ENCODE data around the gene GJA4. TPM values are rescaled to one million over a fixed set of nuclear protein-coding genes. Genes with fewer than 3 reads are reported as not detected.

Gene GJA4
- total RNA-seq, 2 experiments from 2014 or later, result 0.24 to 0.69 TPM

- Mint-ChIP-seq H3K4me3 (no peak overlapping the region), H3K9me3 (no peaks in the 10 kb centered on the region), H3K4me1 (ENCODE audit: low read depth) (no peaks in the 10 kb centered on the region), H3K27ac (no peak overlapping the region), H3K27me3 (ENCODE audit: low read depth) (peaks cover 15% of the 10 kb centered on the region), H3K36me3 (ENCODE audit: low read depth) (no peaks in the 10 kb centered on the region)
- intact Hi-C loops (cut with micrococcal nuclease), result no loop called here
- CTCF ChIA-PET, result no interaction called here
- no peak for DNase-seq
Observed at GRCh38 chr1:34774957-34775356, 17.8 kb upstream of the GJA4 start.

GRCh38 chr1:34776911-34777310 is 15.9 kb upstream of the GJA4 start:
- no peak overlapping the region for H3K4me3 Mint-ChIP-seq
- DNase-seq, result no peak
- no peaks in the 10 kb centered on the region for H3K4me1 Mint-ChIP-seq (ENCODE audit: low read depth)
- H3K9me3 Mint-ChIP-seq, result no peaks in the 10 kb centered on the region
- no peaks in the 10 kb centered on the region for H3K36me3 Mint-ChIP-seq (ENCODE audit: low read depth)
- H3K27me3 Mint-ChIP-seq (ENCODE audit: low read depth), result peaks cover 24% of the 10 kb centered on the region
- CTCF ChIA-PET, result no interaction called here
- intact Hi-C loops (cut with micrococcal nuclease), result no loop called here
- H3K27ac Mint-ChIP-seq, result no peak overlapping the region

GRCh38 chr1:34777519-34778321 is 15.1 kb upstream of the GJA4 start:
- peaks cover 32% of the 10 kb centered on the region for H3K27me3 Mint-ChIP-seq (ENCODE audit: low read depth)
- H3K36me3 Mint-ChIP-seq (ENCODE audit: low read depth), result no peaks in the 10 kb centered on the region
- no peak overlapping the region for H3K4me3 Mint-ChIP-seq
- CTCF ChIA-PET, result no interaction called here
- intact Hi-C loops (cut with micrococcal nuclease), result no loop called here
- no peak for DNase-seq
- no peak overlapping the region for H3K27ac Mint-ChIP-seq
- H3K4me1 Mint-ChIP-seq (ENCODE audit: low read depth), result no peaks in the 10 kb centered on the region
- no peaks in the 10 kb centered on the region for H3K9me3 Mint-ChIP-seq

- intact Hi-C loops (cut with micrococcal nuclease), result no loop called here
- no peaks in the 10 kb centered on the region for H3K9me3 Mint-ChIP-seq
- no peak overlapping the region for H3K4me3 Mint-ChIP-seq
- CTCF ChIA-PET, result interaction anchor here (0.7 kb wide), 1 partner anchor 160 kb away, joined by 3 read pairs; no protein-coding TSS in a partner anchor
- no peak overlapping the region for H3K27ac Mint-ChIP-seq
- DNase-seq, result no peak
- H3K27me3 Mint-ChIP-seq (ENCODE audit: low read depth), result peaks cover 33% of the 10 kb centered on the region
- H3K36me3 Mint-ChIP-seq (ENCODE audit: low read depth), result no peaks in the 10 kb centered on the region
- no peaks in the 10 kb centered on the region for H3K4me1 Mint-ChIP-seq (ENCODE audit: low read depth)
Observed at GRCh38 chr1:34778381-34778780, 14.4 kb upstream of the GJA4 start.

GRCh38 chr1:34779005-34779404 is 13.8 kb upstream of the GJA4 start:
- H3K4me1 Mint-ChIP-seq (ENCODE audit: low read depth), result no peaks in the 10 kb centered on the region
- no peak for DNase-seq
- H3K36me3 Mint-ChIP-seq (ENCODE audit: low read depth), result no peaks in the 10 kb centered on the region
- H3K4me3 Mint-ChIP-seq, result no peak overlapping the region
- CTCF ChIA-PET, result interaction anchor here (0.7 kb wide), 1 partner anchor 160 kb away, joined by 3 read pairs; no protein-coding TSS in a partner anchor
- H3K9me3 Mint-ChIP-seq, result no peaks in the 10 kb centered on the region
- intact Hi-C loops (cut with micrococcal nuclease), result no loop called here
- H3K27me3 Mint-ChIP-seq (ENCODE audit: low read depth), result peaks cover 33% of the 10 kb centered on the region
- no peak overlapping the region for H3K27ac Mint-ChIP-seq

- H3K4me3 Mint-ChIP-seq, result no peak overlapping the region
- H3K27me3 Mint-ChIP-seq (ENCODE audit: low read depth), result peaks cover 33% of the 10 kb centered on the region
- intact Hi-C loops (cut with micrococcal nuclease), result no loop called here
Observed at GRCh38 chr1:34779526-34779925, 13.3 kb upstream of the GJA4 start.

GRCh38 chr1:34779962-34780361 is 12.8 kb upstream of the GJA4 start:
- H3K9me3 Mint-ChIP-seq, result no peaks in the 10 kb centered on the region
- no peaks in the 10 kb centered on the region for H3K4me1 Mint-ChIP-seq (ENCODE audit: low read depth)
- DNase-seq, result no peak
- intact Hi-C loops (cut with micrococcal nuclease), result no loop called here
- H3K27me3 Mint-ChIP-seq (ENCODE audit: low read depth), result peaks cover 33% of the 10 kb centered on the region
- no peaks in the 10 kb centered on the region for H3K36me3 Mint-ChIP-seq (ENCODE audit: low read depth)
- CTCF ChIA-PET, result no interaction called here
- H3K27ac Mint-ChIP-seq, result no peak overlapping the region
- H3K4me3 Mint-ChIP-seq, result no peak overlapping the region

More at GRCh38 chr1:34779526-34779925, 13.3 kb upstream of the GJA4 start:
- Mint-ChIP-seq H3K27ac (no peak overlapping the region), H3K36me3 (ENCODE audit: low read depth) (no peaks in the 10 kb centered on the region), H3K9me3 (no peaks in the 10 kb centered on the region), H3K4me1 (ENCODE audit: low read depth) (no peaks in the 10 kb centered on the region)
- CTCF ChIA-PET, result no interaction called here
- no peak for DNase-seq

- Mint-ChIP-seq H3K27ac (no peak overlapping the region), H3K4me3 (no peak overlapping the region), H3K9me3 (no peaks in the 10 kb centered on the region), H3K36me3 (ENCODE audit: low read depth) (no peaks in the 10 kb centered on the region), H3K27me3 (ENCODE audit: low read depth) (peaks cover 33% of the 10 kb centered on the region), H3K4me1 (ENCODE audit: low read depth) (no peaks in the 10 kb centered on the region)
- intact Hi-C loops (cut with micrococcal nuclease), result no loop called here
- DNase-seq, result no peak
- CTCF ChIA-PET, result no interaction called here
Observed at GRCh38 chr1:34780528-34780927, 12.3 kb upstream of the GJA4 start.

- intact Hi-C loops (cut with micrococcal nuclease), result no loop called here
- DNase-seq, result no peak
- H3K4me1 Mint-ChIP-seq (ENCODE audit: low read depth), result no peaks in the 10 kb centered on the region
- H3K9me3 Mint-ChIP-seq, result no peaks in the 10 kb centered on the region
- no peak within 1 kb of the TSS for H3K27ac Mint-ChIP-seq
- H3K27me3 Mint-ChIP-seq (ENCODE audit: low read depth), result peaks cover 35% of the 10 kb centered on the region
- H3K36me3 Mint-ChIP-seq (ENCODE audit: low read depth), result no peaks in the 10 kb centered on the region
- CTCF ChIA-PET, result no interaction called here
- no peak within 1 kb of the TSS for H3K4me3 Mint-ChIP-seq
Observed at GRCh38 chr1:34781071-34781843, 11.5 kb upstream of the GJA4 start, which contains the start of gene GJB3. GJB3 (plus strand) TSS chr1:34781214; CDS start chr1:34784763, 3,549 bp downstream.

GRCh38 chr1:34781844-34782391 is 10.9 kb upstream of the GJA4 start:
- Mint-ChIP-seq H3K27me3 (ENCODE audit: low read depth) (peaks cover 39% of the 10 kb centered on the region), H3K4me3 (no peak overlapping the region), H3K9me3 (no peaks in the 10 kb centered on the region), H3K4me1 (ENCODE audit: low read depth) (no peaks in the 10 kb centered on the region), H3K27ac (no peak overlapping the region), H3K36me3 (ENCODE audit: low read depth) (no peaks in the 10 kb centered on the region)
- CTCF ChIA-PET, result no interaction called here
- DNase-seq, result no peak
- intact Hi-C loops (cut with micrococcal nuclease), result no loop called here

- DNase-seq, result no peak
- CTCF ChIA-PET, result interaction anchor here (0.7 to 2.4 kb wide), 3 partner anchors 75 to 255 kb away, joined by 4 to 9 read pairs (median 4); partner anchors contain the start of gene SMIM12
- no peak overlapping the region for H3K4me3 Mint-ChIP-seq
- peaks cover under 1% of the 10 kb centered on the region for H3K4me1 Mint-ChIP-seq (ENCODE audit: low read depth)
- peaks cover 29% of the 10 kb centered on the region for H3K27me3 Mint-ChIP-seq (ENCODE audit: low read depth)
- no peaks in the 10 kb centered on the region for H3K36me3 Mint-ChIP-seq (ENCODE audit: low read depth)
- intact Hi-C loops (cut with micrococcal nuclease), result no loop called here
- no peak overlapping the region for H3K27ac Mint-ChIP-seq
- H3K9me3 Mint-ChIP-seq, result no peaks in the 10 kb centered on the region
Observed at GRCh38 chr1:34784751-34785221, 8.0 kb upstream of the GJA4 start.

GRCh38 chr1:34785231-34785874 is 7.4 kb upstream of the GJA4 start:
- H3K4me1 Mint-ChIP-seq (ENCODE audit: low read depth), result peaks cover 4% of the 10 kb centered on the region
- CTCF ChIA-PET, result interaction anchor here (0.7 to 2.4 kb wide), 3 partner anchors 74 to 255 kb away, joined by 4 to 9 read pairs (median 4); partner anchors contain the start of gene SMIM12
- intact Hi-C loops (cut with micrococcal nuclease), result no loop called here

More at GRCh38 chr1:34785231-34785874, 7.4 kb upstream of the GJA4 start:
- H3K9me3 Mint-ChIP-seq, result no peaks in the 10 kb centered on the region
- H3K36me3 Mint-ChIP-seq (ENCODE audit: low read depth), result no peaks in the 10 kb centered on the region
- DNase-seq, result no peak
- H3K27me3 Mint-ChIP-seq (ENCODE audit: low read depth), result peaks cover 24% of the 10 kb centered on the region
- no peak overlapping the region for H3K27ac Mint-ChIP-seq
- no peak overlapping the region for H3K4me3 Mint-ChIP-seq

Measured in activated naive CD4-positive, alpha-beta T cell treated with anti-CD3 and anti-CD28 coated beads for 36 hours (primary cell).